Suppressor macrophage treated with lipopolysaccharide for 4 hours (primary cell): ENCODE measurements around the gene TEX22.

Experiments used
- DNase-seq: peaks from one replicate; pipeline ENCODE4 v3.0.0-alpha.2; 2020

Gene TEX22

DNA sequence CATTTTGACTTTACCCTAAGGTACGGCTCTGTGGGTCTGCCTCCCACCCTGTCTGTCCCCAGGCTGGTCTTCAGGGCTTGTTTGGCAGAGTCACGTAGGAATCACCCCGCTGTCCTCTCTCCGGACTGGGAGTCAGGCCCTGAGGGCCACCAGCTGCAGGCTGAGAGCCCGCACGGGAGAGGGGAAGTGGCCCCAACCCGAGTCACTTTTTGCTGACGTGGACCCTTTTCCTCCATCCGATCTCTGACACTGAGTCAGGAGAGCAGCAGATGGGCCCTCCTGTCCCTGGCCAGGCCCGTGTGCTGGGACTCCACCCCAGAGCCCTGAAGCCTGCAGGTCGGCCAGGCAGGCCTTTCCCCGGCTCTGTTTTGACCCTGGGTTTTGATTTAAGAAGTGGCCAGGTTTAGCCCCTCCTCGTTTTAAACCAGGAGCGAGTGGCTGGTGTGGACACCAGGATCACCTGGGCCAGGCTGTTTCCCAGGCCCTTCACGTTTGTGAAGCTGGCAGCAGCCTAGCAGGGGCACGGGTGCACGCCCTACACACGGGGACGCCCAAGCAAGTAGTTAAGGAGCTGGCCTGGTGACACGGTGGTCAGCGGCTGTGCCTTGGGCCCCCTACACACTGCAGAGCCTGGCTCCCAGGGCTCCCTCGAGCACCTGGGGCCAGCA is 12.5 kb upstream of the TEX22 start:
- DNase-seq = peak; percentile 54

DNA sequence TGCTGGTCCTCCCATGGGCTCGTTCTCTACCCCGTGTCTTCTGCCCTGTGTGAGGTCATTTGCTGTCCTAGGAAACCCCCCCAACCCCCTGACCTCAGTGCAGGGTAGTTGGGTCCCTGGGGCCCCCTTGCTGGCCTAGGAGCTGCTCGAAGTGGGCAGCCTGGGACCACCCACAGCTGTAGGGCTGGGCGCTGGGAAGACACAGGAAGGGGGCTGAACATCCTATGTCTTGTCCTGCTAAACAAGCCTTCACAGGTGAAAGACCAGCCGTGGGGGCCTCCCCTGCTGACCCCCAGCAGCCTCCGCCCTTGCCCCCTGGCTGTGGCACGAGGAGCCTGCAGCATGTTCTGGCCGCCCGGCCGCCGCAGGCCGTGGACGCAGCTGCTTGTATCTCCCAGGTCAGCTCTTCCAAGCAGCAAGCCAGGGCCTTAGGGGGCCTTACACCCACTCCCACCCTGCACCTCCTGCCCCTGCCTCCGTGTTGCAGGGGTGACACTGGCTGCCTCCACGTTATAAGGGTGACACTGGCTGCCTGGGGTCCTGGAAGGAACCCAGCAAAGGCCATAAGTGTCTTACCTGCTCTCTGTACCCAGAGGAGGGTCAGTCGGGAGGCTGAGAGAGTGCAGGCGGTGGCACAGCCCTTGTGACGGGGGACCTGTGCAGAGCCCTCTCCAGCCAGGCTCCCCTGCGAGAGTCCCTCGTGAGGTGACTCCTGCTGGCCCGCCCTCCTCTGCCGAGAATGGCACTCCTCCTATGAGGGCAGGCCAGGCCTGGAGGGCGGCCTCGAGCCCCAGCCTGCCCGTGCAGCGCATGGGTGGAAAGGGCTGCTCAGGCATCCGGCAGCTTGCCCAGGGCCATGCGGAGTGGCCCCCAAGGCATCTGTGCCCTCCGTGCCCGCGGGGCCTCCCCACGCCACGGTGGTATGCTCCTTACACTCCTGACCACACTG is 11.5 kb upstream of the TEX22 start:
- no peak for DNase-seq

DNA sequence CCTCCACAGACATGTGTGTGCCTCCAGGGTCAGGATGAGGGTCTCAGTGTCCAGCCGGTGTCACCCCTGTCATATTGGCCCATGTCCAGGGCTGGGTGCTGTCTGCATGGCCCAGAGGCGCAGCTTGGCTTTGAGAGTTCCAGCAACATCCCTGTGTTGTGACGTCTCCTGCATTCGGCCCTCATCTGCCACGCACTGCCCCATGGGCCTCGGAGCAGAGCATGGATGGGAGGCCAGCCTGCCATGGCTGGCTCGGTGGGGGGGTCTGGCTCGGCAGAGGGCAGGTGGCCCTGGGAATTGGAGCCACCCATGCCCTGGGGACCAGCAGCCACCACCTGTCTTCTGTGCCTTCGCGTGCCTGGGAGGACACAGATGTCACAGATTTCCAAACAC is 10.8 kb upstream of the TEX22 start:
- DNase-seq = no peak

DNA sequence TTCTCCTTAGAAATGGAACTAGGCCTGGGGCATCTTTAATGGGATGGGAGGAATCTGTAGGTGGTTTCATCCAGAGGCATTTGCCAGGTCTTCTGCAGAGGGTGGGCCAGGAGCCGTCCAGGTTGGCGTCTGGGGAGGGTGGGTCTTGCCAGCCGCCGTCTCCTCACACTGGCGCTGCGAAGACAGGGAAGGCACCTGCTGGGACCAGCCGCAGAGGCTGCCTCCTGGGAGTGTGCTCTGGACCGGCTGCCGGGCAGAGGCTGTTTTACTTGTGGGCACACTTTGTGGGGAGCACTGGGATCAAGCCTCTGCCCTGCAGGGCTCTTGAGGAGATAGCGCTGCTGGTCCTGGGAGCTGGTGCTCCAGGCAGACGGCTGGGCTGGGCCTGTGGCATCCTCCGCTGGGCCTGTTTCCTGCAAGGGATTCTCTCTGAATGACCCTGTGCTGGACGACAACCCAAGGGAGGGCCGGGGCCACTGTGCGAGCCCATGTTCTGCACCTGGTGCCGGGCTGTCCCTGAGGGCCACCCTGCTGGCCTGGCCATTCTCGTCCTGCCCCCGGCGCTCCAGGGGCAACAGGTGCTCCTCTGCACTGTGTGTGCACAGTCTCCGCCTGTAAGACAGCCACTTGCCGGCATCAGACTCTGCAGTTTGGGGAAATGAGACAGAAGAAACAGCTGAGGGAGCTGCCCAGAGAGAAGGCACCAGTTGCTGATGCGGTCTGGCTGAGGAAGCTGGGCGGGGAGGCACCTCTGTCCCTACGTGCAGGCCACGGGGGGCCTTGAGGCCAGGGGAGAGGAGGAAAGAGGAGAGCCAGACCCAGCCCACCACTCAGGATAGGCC is 10.0 kb upstream of the TEX22 start:
- peak; percentile 33 for DNase-seq

DNA sequence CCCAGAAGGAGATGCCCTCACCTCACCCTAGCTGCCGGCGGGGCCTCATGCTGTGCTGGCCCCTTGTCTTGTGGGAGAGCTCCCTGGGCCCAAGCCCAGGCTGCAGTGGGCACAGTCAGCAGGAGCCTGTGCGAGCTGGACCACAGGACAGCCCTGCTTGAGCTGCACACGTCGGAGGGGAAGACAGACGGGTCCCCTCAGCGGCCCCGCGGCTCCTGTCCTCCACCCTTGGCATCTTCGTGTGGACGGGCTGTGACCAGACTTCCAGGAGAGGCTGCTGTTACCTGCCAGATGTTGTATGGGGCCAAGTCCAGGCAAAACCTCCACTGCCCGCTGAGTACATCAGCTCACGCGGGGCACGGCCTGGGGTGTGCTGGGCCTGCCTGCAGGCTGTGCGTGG is 9.4 kb upstream of the TEX22 start:
- no peak for DNase-seq

DNA sequence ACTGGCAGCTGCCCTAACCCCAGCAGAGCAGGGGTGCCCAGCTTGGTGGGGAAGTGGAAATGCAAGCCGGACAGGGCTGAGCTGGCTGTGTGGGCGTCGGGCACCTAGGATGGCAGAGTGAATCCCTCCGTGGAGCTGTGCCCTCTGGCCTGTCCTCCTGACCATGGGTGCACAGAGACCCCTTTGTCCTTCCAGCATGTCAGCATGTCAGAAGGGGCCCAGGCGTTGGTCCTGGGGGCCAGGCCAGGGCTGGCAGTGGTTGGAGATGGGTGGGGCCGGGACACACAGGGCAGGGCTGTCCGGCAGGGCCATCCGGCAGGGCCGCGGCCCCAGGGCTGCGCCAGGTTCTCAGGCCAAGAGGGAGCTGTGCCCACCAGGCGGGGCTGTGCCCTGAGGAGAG is 8.8 kb upstream of the TEX22 start:
- DNase-seq = peak; percentile 47

DNA sequence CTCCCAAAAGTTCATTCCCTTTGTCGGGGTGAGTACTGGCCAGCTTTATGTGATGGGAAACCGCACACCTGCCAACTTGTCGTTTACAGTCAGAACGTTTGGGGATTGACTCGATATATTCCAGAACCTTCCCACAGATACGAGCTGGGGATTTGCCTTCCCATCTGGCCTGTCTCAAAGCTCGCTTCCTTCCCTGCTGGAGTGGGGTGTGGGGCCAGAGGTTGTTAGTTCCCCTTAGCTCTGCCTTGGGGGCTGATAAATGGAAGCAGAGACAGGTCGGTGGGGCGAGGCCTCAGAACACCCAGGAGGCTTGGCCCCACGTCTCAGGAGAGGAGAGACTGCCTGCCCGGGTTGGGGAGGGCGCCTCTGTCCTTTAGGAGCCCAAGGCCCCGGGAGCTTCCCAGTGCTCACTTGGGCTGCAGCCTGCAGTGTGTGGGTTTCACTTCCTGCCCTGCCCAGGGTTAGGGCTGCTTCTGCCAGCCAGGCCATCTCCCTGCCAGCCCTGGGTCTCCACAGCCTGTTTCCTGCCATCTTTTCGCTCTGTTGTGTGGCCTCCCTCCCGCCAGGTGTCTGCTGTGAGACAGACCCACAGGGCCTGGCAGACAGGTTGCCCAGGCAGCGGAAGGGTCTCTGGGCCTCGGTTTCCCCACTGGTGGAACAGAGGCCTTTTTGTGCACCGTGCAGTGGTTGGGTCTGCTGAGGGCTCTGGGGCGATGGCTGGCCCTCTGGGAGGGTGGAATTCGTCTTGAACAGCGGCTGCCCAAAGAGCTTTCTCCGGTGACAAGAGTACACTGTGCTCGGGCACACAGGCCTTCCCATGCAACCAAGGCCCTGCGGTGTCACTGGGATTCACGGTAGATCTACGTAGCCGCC is 8.1 kb upstream of the TEX22 start:
- DNase-seq = peak; percentile 74

DNA sequence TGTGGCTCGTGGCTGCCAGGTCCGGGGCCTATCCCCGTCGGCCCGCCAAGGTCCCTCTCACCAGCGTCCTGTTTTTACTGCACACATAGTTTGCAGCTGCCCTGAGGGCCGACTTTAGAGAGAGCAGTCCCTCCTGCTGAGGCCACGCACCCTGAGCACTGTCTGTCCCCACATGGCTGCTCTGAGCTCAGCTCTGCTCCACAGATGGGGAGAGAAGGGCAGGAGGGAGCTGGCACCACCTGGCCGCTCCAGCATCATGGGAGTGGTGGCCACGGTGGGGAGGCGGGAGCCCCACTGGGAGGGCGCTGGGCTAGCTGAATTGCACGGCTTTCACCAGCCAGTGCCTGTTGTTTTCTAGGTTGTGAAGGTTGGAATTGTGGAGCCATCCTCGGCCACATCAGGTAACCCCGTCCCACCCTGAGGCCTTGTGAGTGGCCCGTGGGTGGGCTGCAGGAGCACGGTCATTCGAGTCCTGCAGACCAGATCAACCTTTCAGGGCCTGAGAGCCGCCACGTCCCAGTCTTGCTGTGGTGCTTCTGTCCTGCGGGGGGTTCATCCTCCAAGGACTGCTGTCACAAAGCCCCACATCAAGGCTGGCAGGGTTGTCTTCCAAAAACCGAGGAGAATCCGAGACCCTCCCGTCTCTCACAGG is 7.4 kb upstream of the TEX22 start:
- DNase-seq = no peak

DNA sequence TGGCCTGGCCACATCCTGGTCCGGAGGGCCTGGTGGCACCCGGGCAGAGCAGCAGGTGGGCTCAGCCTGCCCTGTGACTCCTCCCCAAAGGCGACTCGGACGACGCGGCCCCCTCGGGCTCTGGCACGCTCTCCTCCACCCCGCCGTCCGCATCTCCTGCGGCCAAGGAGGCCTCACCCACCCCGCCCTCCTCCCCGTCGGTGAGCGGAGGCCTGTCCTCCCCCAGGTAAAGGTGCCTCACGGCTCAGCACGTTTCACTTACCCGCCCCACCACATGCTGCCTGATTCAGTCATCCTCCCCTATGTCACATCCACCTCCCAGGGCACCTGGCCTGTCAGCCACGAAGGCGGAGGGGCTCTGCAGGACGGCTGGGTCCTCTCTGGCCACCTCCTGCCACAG is 6.8 kb upstream of the TEX22 start:
- DNase-seq = no peak

DNA sequence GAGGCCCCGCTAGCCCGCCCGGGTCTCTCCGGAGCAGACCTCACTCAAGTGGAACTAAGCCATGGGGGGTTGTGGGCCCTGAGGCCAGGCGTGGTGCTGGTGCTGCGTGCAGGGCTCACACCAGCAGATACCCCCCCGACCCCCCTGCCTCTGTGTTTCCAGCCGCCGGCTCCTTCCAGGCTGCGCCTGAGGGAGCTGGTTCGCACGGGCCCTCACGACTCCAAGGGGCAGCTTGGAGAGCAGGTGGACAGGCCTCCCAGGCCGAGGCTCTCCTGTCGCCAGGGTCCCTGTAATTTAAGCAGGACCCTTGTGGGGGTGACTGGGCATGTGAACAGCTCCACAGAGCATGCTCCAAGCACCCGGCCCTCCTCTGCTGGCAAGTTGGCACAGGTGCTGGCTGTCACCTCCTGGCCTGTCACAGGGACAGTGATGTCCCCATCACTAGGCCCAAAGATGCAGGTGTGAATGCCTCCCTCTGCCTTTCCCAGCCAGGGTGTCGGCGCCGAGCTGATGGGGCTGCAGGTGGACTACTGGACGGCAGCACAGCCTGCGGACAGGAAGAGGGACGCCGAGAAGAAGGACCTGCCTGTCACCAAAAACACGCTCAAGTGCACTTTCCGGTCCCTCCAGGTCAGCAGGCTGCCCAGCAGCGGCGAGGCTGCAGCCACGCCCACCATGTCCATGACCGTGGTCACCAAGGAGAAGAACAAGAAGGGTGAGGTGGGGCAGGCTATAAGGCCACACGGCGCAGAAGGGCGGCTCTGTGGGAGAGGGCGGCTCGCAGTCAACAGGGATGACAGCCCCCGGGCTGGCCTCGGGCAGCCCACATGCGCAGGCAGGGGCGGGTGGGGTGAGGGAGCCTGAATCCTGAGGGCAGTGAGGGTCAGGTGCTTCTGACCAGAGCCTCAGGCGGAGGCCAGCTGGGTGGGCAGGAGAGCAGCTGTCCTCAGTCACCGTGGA is 5.9 kb upstream of the TEX22 start:
- DNase-seq = no peak

DNA sequence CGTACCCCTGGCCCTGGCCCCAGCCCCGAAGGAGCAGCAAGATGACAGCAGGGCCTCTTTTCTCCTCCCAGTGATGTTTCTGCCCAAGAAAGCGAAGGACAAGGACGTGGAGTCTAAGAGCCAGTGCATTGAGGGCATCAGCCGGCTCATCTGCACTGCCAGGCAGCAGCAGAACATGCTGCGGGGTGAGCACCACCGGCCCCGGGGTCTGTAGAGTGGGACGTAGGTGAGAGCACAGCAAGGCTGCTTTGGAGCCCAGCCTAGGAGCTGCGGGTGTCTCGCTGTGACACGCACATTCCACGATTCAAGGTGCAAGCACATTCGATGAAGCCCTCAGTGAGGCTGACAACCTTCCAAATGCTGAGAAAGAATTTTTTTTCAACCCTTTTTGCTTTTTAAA is 5.2 kb upstream of the TEX22 start:
- DNase-seq = no peak

DNA sequence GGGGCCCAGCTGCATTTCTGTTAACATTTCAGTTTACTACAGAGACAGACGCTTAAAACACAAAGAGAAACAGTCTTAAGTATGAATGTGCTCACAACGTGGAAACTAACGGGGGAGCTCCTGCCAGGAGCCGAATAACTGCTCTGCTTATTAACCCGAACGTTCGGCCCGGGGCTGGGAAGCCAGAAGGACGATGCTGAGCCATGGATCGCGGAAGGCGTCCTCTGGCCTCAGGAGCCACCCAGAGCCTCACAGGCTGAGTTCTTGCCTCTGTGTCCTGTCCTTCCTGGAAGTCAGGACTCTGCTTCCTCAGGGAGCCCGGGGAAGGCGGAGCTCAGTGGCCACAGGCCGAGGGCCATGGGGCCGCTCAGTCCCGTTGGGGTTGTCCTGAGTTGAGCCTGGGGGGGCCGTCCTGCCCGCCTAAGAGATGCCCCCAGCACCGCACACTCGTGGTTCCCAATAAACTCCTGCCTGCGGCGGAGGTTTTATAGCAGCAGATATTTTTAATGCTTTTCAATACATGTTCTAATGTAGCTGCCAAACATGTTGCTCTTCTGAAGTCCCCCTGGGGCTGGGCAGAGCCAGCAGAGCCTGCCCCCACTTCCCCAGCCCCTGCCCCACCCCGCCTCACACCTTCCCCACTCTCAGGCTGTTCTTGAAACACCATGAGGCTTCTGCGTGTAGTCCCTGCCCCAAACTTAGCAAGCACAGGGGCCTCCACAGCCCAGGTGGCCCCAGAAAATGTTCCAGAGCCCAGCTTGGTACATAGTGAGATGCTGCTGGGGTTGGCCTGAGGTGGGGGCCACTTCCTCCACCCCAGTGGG is 3.4 kb upstream of the TEX22 start:
- DNase-seq = no peak

DNA sequence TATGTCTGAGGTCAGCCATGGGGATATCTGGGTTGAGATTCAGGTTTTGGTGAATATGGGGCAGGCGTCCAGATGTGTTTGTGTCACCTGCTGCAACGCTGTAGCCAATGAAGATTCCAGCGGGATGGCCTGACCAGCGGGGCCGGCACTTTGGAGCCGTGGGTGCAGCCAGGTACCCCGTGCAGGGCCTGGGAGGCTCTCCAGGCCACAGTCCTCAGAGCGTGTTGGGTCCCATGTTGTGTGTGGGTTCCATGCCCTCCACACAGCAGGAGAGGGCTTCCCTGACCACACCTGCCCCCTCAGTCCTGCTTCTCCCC is 2.8 kb upstream of the TEX22 start:
- DNase-seq = no peak

DNA sequence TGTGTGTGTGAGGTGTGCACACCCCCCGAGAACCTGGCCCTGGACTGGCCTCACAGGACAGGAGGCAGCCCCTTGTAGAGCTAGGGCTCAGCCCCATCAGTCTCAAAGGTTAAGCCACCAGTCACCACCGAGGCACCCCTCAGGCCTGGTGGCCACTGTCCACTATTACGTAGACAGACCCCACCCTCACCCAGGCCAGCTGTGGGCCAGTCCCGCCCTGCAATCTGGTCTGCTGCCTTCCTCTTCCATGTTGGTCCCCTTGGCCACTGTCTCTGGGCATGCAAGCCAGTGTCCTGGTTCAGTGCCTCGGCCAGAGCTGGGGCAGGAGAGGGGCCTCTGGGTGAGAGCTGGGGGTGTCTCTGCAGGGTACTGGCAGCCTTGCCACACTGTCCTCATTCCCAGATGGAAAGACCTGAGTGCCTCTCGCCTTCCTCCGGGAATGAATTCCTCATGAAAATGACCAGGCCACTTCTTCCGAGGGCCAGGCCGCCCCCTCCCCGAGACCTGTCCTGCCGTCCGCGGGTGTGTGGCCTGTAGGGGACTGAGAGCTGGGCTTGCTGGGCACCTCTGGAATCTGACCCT is 897 bp upstream of the TEX22 start:
- no peak for DNase-seq

DNA sequence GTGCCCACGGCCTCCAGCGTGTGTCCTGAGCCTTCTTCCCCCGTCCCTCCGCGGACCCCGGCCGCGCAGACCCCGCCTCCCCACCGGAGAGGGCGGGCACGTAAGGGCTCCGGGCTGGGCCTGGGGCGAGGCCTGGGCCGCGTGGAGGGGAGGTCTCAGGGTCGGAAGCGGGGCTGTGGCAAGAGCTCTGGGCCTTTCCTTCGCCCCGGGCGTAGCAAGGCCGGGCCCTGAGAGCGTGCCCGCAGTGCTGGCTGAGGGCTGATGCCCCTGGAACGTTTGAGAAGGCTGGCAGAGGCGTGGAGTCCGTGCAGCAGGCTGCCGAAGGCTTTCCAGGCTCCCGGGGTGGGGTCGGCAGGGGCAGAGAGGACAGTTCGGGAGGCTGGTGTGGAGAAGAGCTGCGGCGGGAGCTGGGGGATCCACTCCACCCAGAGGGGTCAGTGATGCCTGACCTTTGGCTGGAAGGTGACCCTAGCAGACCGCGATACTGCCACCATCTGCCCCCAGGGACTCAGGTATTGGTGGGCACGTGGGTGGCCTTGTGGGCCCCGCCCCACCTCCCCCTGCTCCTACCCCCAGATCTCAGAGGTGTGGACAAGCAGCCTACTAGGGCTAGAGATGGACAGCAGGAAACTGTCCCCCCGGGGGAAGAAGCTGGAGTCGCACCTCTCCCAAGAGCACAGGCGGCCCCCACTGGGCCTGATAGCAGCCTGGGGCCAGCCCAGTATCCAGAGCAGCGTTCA is 558 bp downstream of the TEX22 start:
- DNase-seq = peak; percentile 30

DNA sequence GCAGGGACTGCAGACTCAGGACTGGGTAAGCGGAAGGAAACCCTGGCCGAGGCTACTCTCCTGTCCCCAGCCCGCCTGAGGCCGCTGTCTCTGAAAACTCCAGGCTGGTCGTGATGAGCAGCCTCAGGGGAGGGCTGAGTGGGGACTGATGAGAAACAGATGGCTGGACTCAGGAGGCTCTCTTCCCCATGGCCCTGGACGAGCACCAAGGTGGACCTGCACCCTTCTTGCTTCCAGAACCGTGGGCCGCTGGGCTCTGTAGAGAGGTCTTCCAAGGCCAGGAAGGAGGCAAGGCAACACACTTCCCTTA is 1.1 kb downstream of the TEX22 start:
- no peak for DNase-seq

DNA sequence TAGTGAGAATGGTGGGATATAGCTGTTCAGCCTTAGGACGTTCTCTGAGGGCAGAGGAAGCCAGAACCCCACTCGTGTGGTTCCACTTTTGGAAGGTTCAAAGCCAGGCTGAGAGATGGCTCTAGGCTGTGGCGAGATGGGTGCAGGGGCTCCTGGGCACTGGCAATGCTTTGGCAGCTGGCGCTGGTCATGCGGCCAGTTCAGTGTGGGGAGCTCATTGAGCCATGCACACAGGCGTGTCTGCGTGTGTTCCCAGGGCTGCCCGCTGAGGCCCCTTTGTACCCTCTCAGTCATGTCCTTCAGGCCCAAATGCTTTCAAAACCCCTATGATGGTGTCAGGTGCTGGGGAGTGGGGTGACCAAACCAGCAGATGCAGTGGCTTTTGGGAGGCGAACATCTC is 1.7 kb downstream of the TEX22 start:
- no peak for DNase-seq

DNA sequence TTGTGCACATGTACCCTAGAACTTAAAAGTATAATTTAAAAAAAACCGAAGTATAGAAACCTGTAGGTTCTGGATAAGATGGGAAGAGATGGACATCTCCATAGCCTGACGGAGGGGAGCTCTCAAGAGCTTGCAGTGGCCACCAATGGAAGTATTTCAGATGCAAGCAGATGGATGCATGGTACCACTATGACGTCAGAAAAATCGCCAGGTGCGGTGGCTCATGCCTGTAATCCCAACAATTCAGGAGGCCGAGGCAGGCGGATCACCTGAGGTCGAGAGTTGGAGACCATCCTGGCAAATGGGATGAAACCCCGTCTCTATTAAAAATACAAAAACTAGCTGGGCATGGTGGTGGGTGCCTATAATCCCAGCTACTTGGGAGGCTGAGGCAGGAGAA is 3.4 kb downstream of the TEX22 start:
- no peak for DNase-seq

DNA sequence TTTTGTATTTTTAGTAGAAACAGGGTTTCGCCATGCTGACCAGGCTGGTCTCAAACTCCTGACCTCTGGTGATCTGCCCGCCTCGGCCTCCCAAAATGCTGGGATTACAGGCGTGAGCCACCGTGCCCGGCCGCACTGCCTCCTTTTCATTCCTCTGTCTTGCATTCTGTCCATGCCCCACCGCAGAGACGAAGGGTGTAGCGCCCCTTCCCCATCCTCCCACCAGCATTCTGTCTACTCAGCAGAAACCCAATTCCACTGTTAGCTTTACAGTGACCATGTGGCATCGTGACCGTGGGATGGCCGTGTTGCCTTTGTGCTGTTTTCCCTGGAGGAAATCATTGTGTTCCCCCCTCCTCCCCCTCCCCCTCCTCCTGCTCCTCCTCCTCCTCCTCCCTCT is 10.3 kb downstream of the TEX22 start:
- DNase-seq = no peak
